Gastroesophageal sphincter (tissue), 4 donors: ENCODE data around the gene PCYT1A. TPM values are rescaled to one million over a fixed set of nuclear protein-coding genes. Genes with fewer than 3 reads are reported as not detected.

ENCODE experiments used
- ATAC-seq: fragments of 150-250 bp; one replicate; pipeline ENCODE4 v1.9.1; 2016; ENCODE audit warnings: mild to moderate bottlenecking, moderate library complexity
- H3K27ac ChIP-seq, 4 donors: fragments of 200-600 bp; sonication (generic) in 3 of 4; 1 replicate in 3 of 4; 2 replicates in 1 of 4; pipeline ENCODE4 v1.5.1; 2016 to 2019
- H3K27me3 ChIP-seq: fragments of 200-600 bp; sonication (generic); one replicate; pipeline ENCODE4 v1.5.1; 2019
- H3K36me3 ChIP-seq, 2 donors: fragments of 200-600 bp; sonication (generic); one replicate each; pipeline ENCODE4 v1.5.1; 2019; ENCODE audit warnings: control low read depth in 1 of 2
- H3K4me1 ChIP-seq, 3 donors: fragments of 200-600 bp; sonication (generic); 1 replicate in 2 of 3; 2 replicates in 1 of 3; pipeline ENCODE4 v1.5.1; 2016 to 2019; ENCODE audit warnings: control low read depth in 2 of 3
- H3K4me3 ChIP-seq, 2 donors: fragments of 200-600 bp; sonication (generic); one replicate each; pipeline ENCODE4 v1.5.1; 2019; ENCODE audit warnings: mild to moderate bottlenecking in 1 of 2, moderate library complexity in 1 of 2
- H3K9me3 ChIP-seq, 3 donors: fragments of 200-600 bp; sonication (generic); one replicate each; pipeline ENCODE4 v1.5.1; 2017 to 2019; ENCODE audit warnings: control low read depth in 2 of 3
- CTCF ChIP-seq, 4 experiments: fragments of 200-600 bp in 2 of 4; fragments of 450-650 bp in 2 of 4; sonication (generic) in 1 of 4; IDR thresholded peaks; one replicate each; pipeline ENCODE4 v1.5.1; 2017 to 2019; ENCODE audit warnings: antibody characterized with exemption in 4 of 4, mild to moderate bottlenecking in 2 of 4, moderate library complexity in 2 of 4
- EP300 ChIP-seq: sonication (generic); formaldehyde crosslinking; IDR thresholded peaks from one replicate; pipeline ENCODE4 v1.6.1; 2017; ENCODE audit warnings: antibody characterized with exemption, mild to moderate bottlenecking
- POLR2A ChIP-seq, 2 donors: fragments of 450-650 bp; IDR thresholded peaks; one replicate each; pipeline ENCODE4 v1.6.1; 2017; ENCODE audit warnings: antibody characterized with exemption in 2 of 2, mild to moderate bottlenecking in 2 of 2, moderate library complexity in 1 of 2
- POLR2AphosphoS5 ChIP-seq: sonication (generic); formaldehyde crosslinking; IDR thresholded peaks from one replicate; pipeline ENCODE4 v1.6.1; 2017; ENCODE audit warnings: antibody characterized with exemption
- WGBS, 2 donors: methylation state at CpG; one replicate each; pipeline ENCODE4 v1.1.5; 2018; ENCODE audit warnings: low coverage in 1 of 2; 5-methylcytosine and 5-hydroxymethylcytosine counted together
- total RNA-seq, 4 donors: library from RNA; depleted of rRNA; stranded (reverse); fragments of >200 nt; gene quantifications; one replicate each; pipeline ENCODE4 v1.1.0, GENCODE V29; 2016

PCYT1A gene
- total RNA-seq, 4 donors from 2014 or later: 60.3 to 92.6 (median 81.0) TPM

GRCh38 chr3:196219970-196220311, 67.6 kb downstream of the PCYT1A start:
- H3K4me3 ChIP-seq: no peak overlapping the region
- no peaks in the 10 kb centered on the region for H3K9me3 ChIP-seq
- no peak for TF ChIP-seq POLR2AphosphoS5
- TF ChIP-seq CTCF (IDR thresholded peaks at IDR 0.05): no peak
- TF ChIP-seq EP300: no peak
- no peak for TF ChIP-seq POLR2A (IDR thresholded peaks at IDR 0.05)
- H3K27me3 ChIP-seq: peaks cover 34% of the 10 kb centered on the region
- no peak for ATAC-seq
- peak overlapping the region in 2 of 4 donors; percentile 3 to 7 for H3K27ac ChIP-seq
- H3K36me3 ChIP-seq: no peaks in the 10 kb centered on the region
- 48% methylated on average over 12 of the region's 19 CpGs; no CpG with 5 or more reads in 1 of the 2 donors for WGBS, 2 donors
- peaks cover 0 to 12% (median 0%) of the 10 kb centered on the region in 3 donors for H3K4me1 ChIP-seq

GRCh38 chr3:196219194-196219969, 68.1 kb downstream of the PCYT1A start:
- no peaks in the 10 kb centered on the region for H3K36me3 ChIP-seq
- peaks cover 0 to 12% (median 0%) of the 10 kb centered on the region in 3 donors for H3K4me1 ChIP-seq
- H3K4me3 ChIP-seq: peak overlapping the region in 1 of 2 donors; percentile 37
- H3K27me3 ChIP-seq: peaks cover 38% of the 10 kb centered on the region
- peak overlapping the region in 2 of 4 donors; percentile 3 to 7 for H3K27ac ChIP-seq
- WGBS, 2 donors: 15 to 47% methylated on average over 13 to 15 of the region's 19 CpGs
- ATAC-seq: peak; percentile 71
- TF ChIP-seq POLR2A (IDR thresholded peaks at IDR 0.05) (no peak), EP300 (no peak), CTCF (IDR thresholded peaks at IDR 0.05) (no peak), POLR2AphosphoS5 (no peak)
- H3K9me3 ChIP-seq: no peaks in the 10 kb centered on the region

GRCh38 chr3:196218155-196218712, 69.3 kb downstream of the PCYT1A start:
- TF ChIP-seq POLR2A (IDR thresholded peaks at IDR 0.05): no peak
- no peak for TF ChIP-seq EP300
- no peak for TF ChIP-seq POLR2AphosphoS5
- no peak for TF ChIP-seq CTCF (IDR thresholded peaks at IDR 0.05)
- H3K4me1 ChIP-seq: peaks cover 0 to 12% (median 0%) of the 10 kb centered on the region in 3 donors
- whole genome bisulfite sequencing, 2 donors: 86 to 95% methylated on average over 7 to 12 of the region's 13 CpGs
- H3K27me3 ChIP-seq: peaks cover 39% of the 10 kb centered on the region
- no peak overlapping the region for H3K4me3 ChIP-seq
- H3K27ac ChIP-seq: no peak overlapping the region
- no peaks in the 10 kb centered on the region for H3K36me3 ChIP-seq
- H3K9me3 ChIP-seq: no peaks in the 10 kb centered on the region
- ATAC-seq: no peak

GRCh38 chr3:196217307-196218154, 70.0 kb downstream of the PCYT1A start:
- no peaks in the 10 kb centered on the region for H3K36me3 ChIP-seq
- no peak for TF ChIP-seq EP300
- no peak overlapping the region for H3K27ac ChIP-seq
- peaks cover 35% of the 10 kb centered on the region for H3K27me3 ChIP-seq
- no peaks in the 10 kb centered on the region for H3K9me3 ChIP-seq
- peaks cover 0 to 12% (median 0%) of the 10 kb centered on the region in 3 donors for H3K4me1 ChIP-seq
- no peak overlapping the region for H3K4me3 ChIP-seq
- no peak for ATAC-seq
- 72 to 94% methylated on average over 3 of the region's 12 CpGs for WGBS, 2 donors

- no peaks in the 10 kb centered on the region for H3K9me3 ChIP-seq
- no peak for TF ChIP-seq CTCF (IDR thresholded peaks at IDR 0.05)
- no peak for TF ChIP-seq POLR2A (IDR thresholded peaks at IDR 0.05)
- TF ChIP-seq POLR2AphosphoS5: no peak
- no peak for TF ChIP-seq EP300
- peaks cover 0 to 12% (median 0%) of the 10 kb centered on the region in 3 donors for H3K4me1 ChIP-seq
- no peak overlapping the region for H3K4me3 ChIP-seq
- H3K27ac ChIP-seq: no peak overlapping the region
- peaks cover 30% of the 10 kb centered on the region for H3K27me3 ChIP-seq
- no peak for ATAC-seq
- no peaks in the 10 kb centered on the region for H3K36me3 ChIP-seq
- 60% methylated on average over 1 of the region's 25 CpGs; no CpG with 5 or more reads in 1 of the 2 donors for WGBS, 2 donors
Measured at GRCh38 chr3:196216681-196217211, 70.8 kb downstream of the PCYT1A start.
